ENCODE results near the gene PHF21A.

Gene PHF21A

GRCh38 chr11:45897556-45897955 lies 223.7 kb downstream of the PHF21A start:
- no peak for TF ChIP-seq CTCF (IDR thresholded peaks at IDR 0.05; ENCODE audit: low read depth, low read length)
- in situ Hi-C loops (cut with HindIII; ENCODE audit: low sequenced_read_pairs), result no loop called here
- no peak for DNase-seq (ENCODE audit: low read depth, low spot score)
- no peak overlapping the region for H3K4me3 ChIP-seq (ENCODE audit: low read depth, low read length)

GRCh38 chr11:45896422-45896984 lies 224.8 kb downstream of the PHF21A start:
- in situ Hi-C loops (cut with HindIII; ENCODE audit: low sequenced_read_pairs), result no loop called here
- no peak for TF ChIP-seq CTCF (IDR thresholded peaks at IDR 0.05; ENCODE audit: low read depth, low read length)
- no peak for DNase-seq (ENCODE audit: low read depth, low spot score)
- no peak overlapping the region for H3K4me3 ChIP-seq (ENCODE audit: low read depth, low read length)

DNA sequence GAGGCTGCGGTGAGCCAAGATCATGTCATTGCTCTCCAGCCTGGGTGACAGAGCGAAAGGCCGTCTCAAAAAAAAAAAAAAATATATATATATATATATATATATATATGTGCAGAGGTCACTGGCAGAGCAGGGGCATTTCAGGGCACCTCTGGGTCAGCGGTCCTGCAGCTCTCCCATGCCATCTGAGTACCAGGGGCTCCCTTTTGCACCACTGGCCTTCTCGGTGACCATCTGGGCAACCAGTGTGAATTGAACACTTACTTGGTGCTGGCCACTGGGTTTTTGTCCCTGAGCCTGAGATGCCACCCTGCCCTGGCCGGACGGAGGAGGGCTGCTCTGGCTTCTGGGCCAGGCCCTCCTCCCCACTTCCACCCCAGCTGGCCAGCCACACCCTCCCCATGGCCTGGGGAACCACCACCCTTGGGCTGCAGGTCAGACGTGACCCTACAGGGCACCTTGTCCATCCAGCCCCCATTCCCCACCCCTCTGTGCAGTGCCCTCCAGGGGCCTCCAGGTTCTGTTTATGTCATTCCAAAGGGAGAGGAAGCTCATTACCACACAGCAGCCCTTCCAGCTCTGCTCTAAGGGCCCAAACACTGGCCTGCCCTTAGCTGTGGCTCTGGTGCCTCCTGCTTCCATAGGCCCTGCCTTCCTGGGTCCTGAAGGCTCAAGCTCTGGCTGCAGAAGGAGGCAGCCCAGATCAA lies 225.5 kb downstream of the PHF21A start:
- no peak for DNase-seq (ENCODE audit: low read depth, low spot score)
- H3K4me3 ChIP-seq (ENCODE audit: low read depth, low read length), result no peak overlapping the region
- in situ Hi-C loops (cut with HindIII; ENCODE audit: low sequenced_read_pairs), result no loop called here
- TF ChIP-seq CTCF (IDR thresholded peaks at IDR 0.05; ENCODE audit: low read depth, low read length), result no peak

DNA sequence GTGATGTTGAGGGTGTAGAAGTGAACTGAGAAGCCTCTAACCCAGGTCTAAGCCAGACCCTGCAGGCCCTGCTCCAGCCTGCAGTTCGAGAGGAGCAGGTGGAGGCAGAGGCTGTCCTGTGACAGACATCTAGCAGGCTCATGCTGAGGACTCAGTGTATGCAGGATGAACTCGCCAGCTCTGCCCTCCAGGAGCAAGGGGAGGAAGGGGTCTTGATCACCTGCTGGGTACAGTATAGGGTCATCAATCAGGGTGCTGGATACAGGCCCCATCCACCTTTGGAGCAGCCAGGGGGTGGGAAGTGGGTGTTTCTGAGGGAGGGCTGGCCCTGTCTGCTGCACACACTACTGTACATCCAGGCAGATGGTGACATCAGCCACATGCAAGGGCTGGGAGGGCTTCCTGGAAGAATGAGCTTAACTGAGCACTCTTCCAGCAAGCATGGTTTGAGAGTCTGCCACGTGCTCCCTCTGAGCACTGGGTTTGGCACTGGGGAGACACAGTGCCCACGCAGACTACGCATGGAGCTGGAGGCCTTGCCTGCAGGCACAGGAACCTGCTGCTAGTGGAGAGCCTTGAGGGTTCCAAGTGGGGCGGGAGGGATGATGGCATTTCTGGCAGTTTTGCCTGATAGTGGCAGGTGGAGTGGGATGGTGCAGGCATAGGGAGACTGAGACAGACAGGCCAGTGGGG lies 226.6 kb downstream of the PHF21A start:
- DNase-seq (ENCODE audit: low read depth, low spot score), result no peak
- TF ChIP-seq CTCF (IDR thresholded peaks at IDR 0.05; ENCODE audit: low read depth, low read length), result no peak
- no peak overlapping the region for H3K4me3 ChIP-seq (ENCODE audit: low read depth, low read length)
- in situ Hi-C loops (cut with HindIII; ENCODE audit: low sequenced_read_pairs), result no loop called here

- DNase-seq (ENCODE audit: low read depth, low spot score), result no peak
- in situ Hi-C loops (cut with HindIII; ENCODE audit: low sequenced_read_pairs), result no loop called here
- H3K4me3 ChIP-seq (ENCODE audit: low read depth, low read length), result no peak overlapping the region
- no peak for TF ChIP-seq CTCF (IDR thresholded peaks at IDR 0.05; ENCODE audit: low read depth, low read length)
Observed at GRCh38 chr11:45892856-45893255, 228.4 kb downstream of the PHF21A start.

GRCh38 chr11:45890886-45891550 lies 230.2 kb downstream of the PHF21A start:
- no peak for DNase-seq (ENCODE audit: low read depth, low spot score)
- H3K4me3 ChIP-seq (ENCODE audit: low read depth, low read length), result no peak overlapping the region
- in situ Hi-C loops (cut with HindIII; ENCODE audit: low sequenced_read_pairs), result no loop called here
- no peak for TF ChIP-seq CTCF (IDR thresholded peaks at IDR 0.05; ENCODE audit: low read depth, low read length)
